Astrocyte of the spinal cord (primary cell): ENCODE measurements around the gene MYEF2.

Experiments
- DNase-seq: peaks from one replicate; pipeline ENCODE4 v3.0.0; 2011; ENCODE audit warnings: low read depth, low spot score
- H3K4me3 ChIP-seq: 2 replicates; pipeline ENCODE4 v1.5.1; 2011; ENCODE audit warnings: low read depth, mild to moderate bottlenecking, low read length, moderate library complexity
- CTCF ChIP-seq: IDR thresholded peaks from 2 replicates; pipeline ENCODE4 v1.5.1; 2012; ENCODE audit warnings: low read depth, mild to moderate bottlenecking, low read length, inconsistent platforms
- in situ Hi-C: cut with HindIII; loops from 2 replicates; pipeline ENCODE4 v1.10.0; 2017; ENCODE audit warnings: low sequenced_read_pairs

Gene MYEF2

GRCh38 chr15:48153526-48153925 lies 24.6 kb downstream of the MYEF2 start:
- TF ChIP-seq CTCF, result no peak
- no peak overlapping the region for H3K4me3 ChIP-seq
- in situ Hi-C loops, result no loop called here
- no peak for DNase-seq

- DNase-seq, result peak; percentile 67
- in situ Hi-C loops, result no loop called here
- H3K4me3 ChIP-seq, result no peak overlapping the region
- TF ChIP-seq CTCF, result no peak
These were observed 28.2 kb downstream of the MYEF2 start for GRCh38 chr15:48149858-48150257.

GRCh38 chr15:48147358-48147757 lies 30.7 kb downstream of the MYEF2 start:
- TF ChIP-seq CTCF, result no peak
- DNase-seq, result no peak
- in situ Hi-C loops, result no loop called here
- no peak overlapping the region for H3K4me3 ChIP-seq

- H3K4me3 ChIP-seq, result no peak overlapping the region
- no peak for DNase-seq
- no peak for TF ChIP-seq CTCF
- in situ Hi-C loops, result no loop called here
These were observed 32.2 kb downstream of the MYEF2 start for GRCh38 chr15:48145923-48146322.

GRCh38 chr15:48144889-48145288 lies 33.2 kb downstream of the MYEF2 start:
- no peak overlapping the region for H3K4me3 ChIP-seq
- in situ Hi-C loops, result no loop called here
- DNase-seq, result no peak
- no peak for TF ChIP-seq CTCF

- DNase-seq, result no peak
- H3K4me3 ChIP-seq, result no peak overlapping the region
These were observed 34.2 kb downstream of the MYEF2 start for GRCh38 chr15:48143856-48144255.

More at GRCh38 chr15:48143856-48144255, 34.2 kb downstream of the MYEF2 start:
- in situ Hi-C loops, result no loop called here
- no peak for TF ChIP-seq CTCF
